Measurements from ENCODE around the gene PSMB7.

PSMB7 gene

GRCh38 chr9:124450931-124451661 is 35.9 kb upstream of the PSMB7 start:
- Histone ChIP-seq H2BK120ac (ENCODE audit: low read depth, low read length) (no peak overlapping the region), H3K9me3 (ENCODE audit: control insufficient read depth, low read length) (no peaks in the 10 kb centered on the region), H3K4me2 (ENCODE audit: low read length, poor library complexity, severe bottlenecking) (no peak overlapping the region), H3K36me3 (ENCODE audit: control insufficient read depth in 1 of 2, insufficient read depth in 2 of 2, low read depth in 1 of 2, low read length in 2 of 2) (peaks cover 0 to 2% of the 10 kb centered on the region in 2 experiments), H3K14ac (ENCODE audit: low read length in 2 of 2) (no peak overlapping the region), H2BK5ac (ENCODE audit: low read depth, low read length, poor library complexity, severe bottlenecking) (no peak overlapping the region), H2BK15ac (ENCODE audit: low read depth, poor library complexity, severe bottlenecking) (no peak overlapping the region), H3K4ac (ENCODE audit: low read depth in 1 of 2, low read length in 2 of 2) (no peak overlapping the region), H4K8ac (ENCODE audit: low read length) (no peak overlapping the region), H2AK5ac (ENCODE audit: low read length, severe bottlenecking) (no peak overlapping the region), H3K27ac (ENCODE audit: low read length, poor library complexity, severe bottlenecking) (no peak overlapping the region), H2BK12ac (ENCODE audit: low read length in 2 of 2) (no peak overlapping the region), H3K23ac (ENCODE audit: low read length in 2 of 2) (peak overlapping the region in 1 of 2 experiments; percentile 19), H2AFZ (ENCODE audit: low read depth, low read length) (no peak overlapping the region), H3K18ac (ENCODE audit: low read depth in 1 of 2, low read length in 2 of 2) (no peak overlapping the region), H3K79me1 (replicated peaks; ENCODE audit: low read length, poor library complexity, severe bottlenecking) (no peaks in the 10 kb centered on the region), H3K27me3 (ENCODE audit: control insufficient read depth in 1 of 2, insufficient read depth in 1 of 2, low read length in 2 of 2) (peaks cover 61 to 63% of the 10 kb centered on the region in 2 experiments), H3K9ac (ENCODE audit: low read length) (no peak overlapping the region), H4K91ac (ENCODE audit: low read length) (no peak overlapping the region), H3K4me3 (ENCODE audit: insufficient read depth in 1 of 2, low read depth in 1 of 2, low read length in 2 of 2) (peak overlapping the region in 1 of 2 experiments; percentile 66), H3K4me1 (ENCODE audit: control insufficient read depth, insufficient read depth, low read depth, low read length) (peaks cover 16% of the 10 kb centered on the region)
- no peak for DNase-seq
- 59% methylated on average over 19 of the region's 19 CpGs for WGBS

DNA sequence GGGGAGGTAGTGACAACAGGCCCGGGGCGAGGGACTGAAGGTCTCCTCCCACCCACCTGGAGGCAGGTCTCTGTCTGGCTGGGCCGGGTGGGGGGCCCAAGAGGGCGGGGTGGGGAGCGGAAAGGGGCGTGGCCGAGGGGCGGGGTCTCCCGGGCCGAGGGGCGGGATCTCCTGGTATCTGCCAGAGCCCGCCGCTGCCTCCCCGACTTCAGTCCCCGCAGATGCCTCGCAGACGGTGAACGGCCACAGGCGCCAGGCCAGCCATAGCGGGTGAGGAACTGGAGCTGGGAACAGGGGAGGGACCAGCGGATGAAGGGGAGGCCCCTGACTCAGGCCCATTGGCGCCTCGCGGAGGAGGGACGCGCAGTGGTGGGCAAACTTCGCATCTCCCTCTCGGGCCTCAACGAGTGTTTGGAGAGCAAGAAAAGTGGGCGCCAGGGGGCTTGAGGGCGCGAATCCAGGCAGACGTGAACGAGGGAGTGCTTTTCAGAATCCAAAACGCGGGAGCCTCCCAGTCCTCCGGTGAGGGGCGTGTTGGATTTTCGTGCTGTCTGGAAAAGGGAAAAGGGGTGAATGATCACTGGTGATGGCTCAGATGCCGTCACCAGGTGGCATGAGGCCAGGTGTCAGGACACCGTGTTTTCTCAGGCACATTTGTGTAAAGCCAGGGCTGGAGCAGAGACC is 35.1 kb upstream of the PSMB7 start, which contains the start of gene ADGRD2:
TSS of gene ADGRD2 (plus strand) at position 211 of the 684 bp plus-strand sequence. CDS start 1,216 bp downstream, outside the sequence.
- no peak within 1 kb of the TSS for H2BK12ac ChIP-seq (ENCODE audit: low read length in 2 of 2)

GRCh38 chr9:124449381-124450151 is 34.3 kb upstream of the PSMB7 start:
- Histone ChIP-seq H3K14ac (ENCODE audit: low read length in 2 of 2) (no peak overlapping the region), H3K79me1 (replicated peaks; ENCODE audit: low read length, poor library complexity, severe bottlenecking) (no peaks in the 10 kb centered on the region), H3K27me3 (ENCODE audit: control insufficient read depth in 1 of 2, insufficient read depth in 1 of 2, low read length in 2 of 2) (peaks cover 52 to 57% of the 10 kb centered on the region in 2 experiments), H2AFZ (ENCODE audit: low read depth, low read length) (no peak overlapping the region), H3K4me3 (ENCODE audit: insufficient read depth in 1 of 2, low read depth in 1 of 2, low read length in 2 of 2) (no peak overlapping the region), H3K9me3 (ENCODE audit: control insufficient read depth, low read length) (no peaks in the 10 kb centered on the region), H2BK15ac (ENCODE audit: low read depth, poor library complexity, severe bottlenecking) (no peak overlapping the region), H2BK120ac (ENCODE audit: low read depth, low read length) (no peak overlapping the region), H4K8ac (ENCODE audit: low read length) (no peak overlapping the region), H2BK5ac (ENCODE audit: low read depth, low read length, poor library complexity, severe bottlenecking) (no peak overlapping the region), H3K23ac (ENCODE audit: low read length in 2 of 2) (no peak overlapping the region), H2BK12ac (ENCODE audit: low read length in 2 of 2) (no peak overlapping the region), H3K18ac (ENCODE audit: low read depth in 1 of 2, low read length in 2 of 2) (no peak overlapping the region), H3K4me2 (ENCODE audit: low read length, poor library complexity, severe bottlenecking) (no peak overlapping the region), H4K91ac (ENCODE audit: low read length) (no peak overlapping the region), H3K36me3 (ENCODE audit: control insufficient read depth in 1 of 2, insufficient read depth in 2 of 2, low read depth in 1 of 2, low read length in 2 of 2) (peaks cover 0 to 2% of the 10 kb centered on the region in 2 experiments), H2AK5ac (ENCODE audit: low read length, severe bottlenecking) (no peak overlapping the region), H3K4ac (ENCODE audit: low read depth in 1 of 2, low read length in 2 of 2) (no peak overlapping the region), H3K9ac (ENCODE audit: low read length) (no peak overlapping the region), H3K27ac (ENCODE audit: low read length, poor library complexity, severe bottlenecking) (no peak overlapping the region), H3K4me1 (ENCODE audit: control insufficient read depth, insufficient read depth, low read depth, low read length) (peaks cover 16% of the 10 kb centered on the region)
- no peak for DNase-seq
- WGBS, result 87% methylated on average over 12 of the region's 13 CpGs

More for the DNA sequence above, 35.1 kb upstream of the PSMB7 start, which contains the start of gene ADGRD2:
- DNase-seq, result peak; percentile 44
- Histone ChIP-seq H3K9me3 (ENCODE audit: control insufficient read depth, low read length) (no peaks in the 10 kb centered on the region), H3K23ac (ENCODE audit: low read length in 2 of 2) (peak within 1 kb of the TSS in 1 of 2 experiments; percentile 19), H3K4me3 (ENCODE audit: insufficient read depth in 1 of 2, low read depth in 1 of 2, low read length in 2 of 2) (peak within 1 kb of the TSS in 1 of 2 experiments; percentile 66), H2BK15ac (ENCODE audit: low read depth, poor library complexity, severe bottlenecking) (no peak within 1 kb of the TSS), H4K91ac (ENCODE audit: low read length) (no peak within 1 kb of the TSS), H3K4me1 (ENCODE audit: control insufficient read depth, insufficient read depth, low read depth, low read length) (peaks cover 16% of the 10 kb centered on the region), H3K36me3 (ENCODE audit: control insufficient read depth in 1 of 2, insufficient read depth in 2 of 2, low read depth in 1 of 2, low read length in 2 of 2) (peaks cover 0 to 2% of the 10 kb centered on the region in 2 experiments), H2BK5ac (ENCODE audit: low read depth, low read length, poor library complexity, severe bottlenecking) (no peak within 1 kb of the TSS), H2AFZ (ENCODE audit: low read depth, low read length) (no peak within 1 kb of the TSS), H3K4ac (ENCODE audit: low read depth in 1 of 2, low read length in 2 of 2) (no peak within 1 kb of the TSS), H2BK120ac (ENCODE audit: low read depth, low read length) (no peak within 1 kb of the TSS), H3K79me1 (replicated peaks; ENCODE audit: low read length, poor library complexity, severe bottlenecking) (no peaks in the 10 kb centered on the region), H3K4me2 (ENCODE audit: low read length, poor library complexity, severe bottlenecking) (peak within 1 kb of the TSS; percentile 48), H3K14ac (ENCODE audit: low read length in 2 of 2) (peak within 1 kb of the TSS in 1 of 2 experiments; percentile 37), H4K8ac (ENCODE audit: low read length) (no peak within 1 kb of the TSS), H3K27ac (ENCODE audit: low read length, poor library complexity, severe bottlenecking) (no peak within 1 kb of the TSS), H3K18ac (ENCODE audit: low read depth in 1 of 2, low read length in 2 of 2) (no peak within 1 kb of the TSS), H3K27me3 (ENCODE audit: control insufficient read depth in 1 of 2, insufficient read depth in 1 of 2, low read length in 2 of 2) (peaks cover 56 to 59% of the 10 kb centered on the region in 2 experiments), H2AK5ac (ENCODE audit: low read length, severe bottlenecking) (no peak within 1 kb of the TSS), H3K9ac (ENCODE audit: low read length) (no peak within 1 kb of the TSS)
- WGBS, result 7% methylated on average over 38 of the region's 41 CpGs

Data from mesenchymal stem cell (in vitro differentiated cells and primary cell).